Mesendoderm (in vitro differentiated cells): Measurements from ENCODE around the gene CFAP99.

Experiments
- DNase-seq: peaks from one replicate; pipeline ENCODE4 v3.0.0; 2013
- H2AK5ac ChIP-seq: 2 replicates; pipeline ENCODE4 v1.6.1; 2013; ENCODE audit warnings: low read length, inconsistent platforms
- H2BK120ac ChIP-seq: 2 replicates; pipeline ENCODE4 v1.6.1; 2013; ENCODE audit warnings: low read depth, mild to moderate bottlenecking, low read length, moderate library complexity, mixed read lengths
- H2BK15ac ChIP-seq: replicated peaks from 2 replicates; pipeline ENCODE4 v1.6.1; 2013; ENCODE audit warnings: low read depth, mild to moderate bottlenecking, moderate library complexity
- H2BK5ac ChIP-seq: 2 replicates; pipeline ENCODE4 v1.6.1; 2013; ENCODE audit warnings: low read length, inconsistent platforms
- H3K18ac ChIP-seq: 2 replicates; pipeline ENCODE4 v1.6.1; 2013; ENCODE audit warnings: mild to moderate bottlenecking, low read length, mixed read lengths
- H3K23ac ChIP-seq: one replicate; pipeline ENCODE4 v1.6.1; 2013; ENCODE audit warnings: low read length
- H3K27ac ChIP-seq: 2 replicates; pipeline ENCODE4 v1.5.1; 2013; ENCODE audit warnings: low read depth, mild to moderate bottlenecking, inconsistent platforms, low read length, moderate library complexity
- H3K27me3 ChIP-seq: 2 replicates; pipeline ENCODE4 v1.6.1; 2013; ENCODE audit warnings: low read length, control low read depth, mild to moderate bottlenecking, inconsistent platforms; ENCODE audit not compliant: insufficient read depth, poor library complexity
- H3K36me3 ChIP-seq: 2 replicates; pipeline ENCODE4 v1.6.1; 2013; ENCODE audit warnings: low read length, inconsistent platforms; ENCODE audit not compliant: control insufficient read depth, insufficient read depth
- H3K4ac ChIP-seq: one replicate; pipeline ENCODE4 v1.6.1; 2013; ENCODE audit warnings: low read depth, mild to moderate bottlenecking, low read length, moderate library complexity
- H3K4me1 ChIP-seq: 2 replicates; pipeline ENCODE4 v1.6.1; 2013; ENCODE audit warnings: low read depth, low read length, inconsistent platforms; ENCODE audit not compliant: control insufficient read depth
- H3K4me2 ChIP-seq: 2 replicates; pipeline ENCODE4 v1.6.1; 2013; ENCODE audit warnings: low read length
- H3K4me3 ChIP-seq: 2 replicates; pipeline ENCODE4 v1.5.1; 2013; ENCODE audit warnings: mild to moderate bottlenecking, low read length
- H3K56ac ChIP-seq: one replicate; pipeline ENCODE4 v1.6.1; 2013; ENCODE audit warnings: low read length
- H3K79me1 ChIP-seq: 2 replicates; pipeline ENCODE4 v1.6.1; 2013; ENCODE audit warnings: low read length, inconsistent platforms
- H3K79me2 ChIP-seq: 2 replicates; pipeline ENCODE4 v1.6.1; 2013; ENCODE audit warnings: mild to moderate bottlenecking, low read length; ENCODE audit not compliant: control insufficient read depth, insufficient read depth
- H3K9ac ChIP-seq: 2 replicates; pipeline ENCODE4 v1.6.1; 2013; ENCODE audit warnings: low read length, inconsistent platforms
- H4K5ac ChIP-seq: one replicate; pipeline ENCODE4 v1.6.1; 2013; ENCODE audit warnings: low read length
- H4K8ac ChIP-seq: one replicate; pipeline ENCODE4 v1.6.1; 2013; ENCODE audit warnings: low read depth, mild to moderate bottlenecking, control low read depth, low read length, moderate library complexity
- WGBS: extraction: QIAGEN DNeasy Blood & Tissue Kit; methylation state at CpG from one replicate; pipeline ENCODE4 v1.1.7; 2013; ENCODE audit warnings: low lambda C conversion rate, missing lambda C conversion rate; ENCODE audit not compliant: insufficient coverage; ENCODE audit errors: extremely low coverage; 5-methylcytosine and 5-hydroxymethylcytosine counted together

The CFAP99 gene

DNA sequence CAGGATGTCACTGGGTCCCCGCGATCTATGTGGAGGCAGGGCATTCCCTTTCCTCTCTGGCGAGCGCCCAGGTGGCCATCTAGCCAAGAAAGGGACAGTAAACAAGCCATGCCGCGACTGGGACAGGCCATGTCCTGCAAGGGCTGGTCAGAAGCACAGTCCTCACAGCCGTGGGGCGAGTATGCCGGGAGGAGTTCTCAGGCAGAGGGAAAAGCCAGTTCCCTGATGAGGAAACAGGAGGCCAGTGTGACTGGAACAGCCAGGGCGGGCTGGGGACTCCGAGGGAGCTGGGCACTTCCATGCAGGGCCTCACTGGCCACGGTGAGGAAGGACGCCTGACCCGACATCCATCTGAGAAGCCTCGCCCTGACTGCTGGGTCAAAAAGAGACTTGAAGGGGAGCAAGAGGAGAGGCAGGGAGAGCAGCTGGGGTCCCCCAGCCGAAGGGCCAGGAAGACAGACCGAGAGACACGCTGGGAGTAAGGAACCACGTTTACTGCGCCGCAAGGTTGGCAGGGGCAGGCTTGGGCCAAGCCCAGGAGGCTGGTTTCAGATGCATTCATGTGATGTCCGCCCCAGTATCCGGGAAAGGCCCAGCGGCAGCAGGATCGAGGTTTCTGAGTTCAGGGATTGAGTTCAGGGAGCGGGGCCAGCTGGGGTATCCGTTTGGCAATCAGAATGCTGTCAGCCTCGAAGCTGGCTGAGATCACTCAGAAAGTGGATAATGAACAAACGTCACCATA lies 15.0 kb downstream of the CFAP99 start:
- Histone ChIP-seq H3K23ac (no peak overlapping the region), H2BK120ac (no peak overlapping the region), H3K4ac (no peak overlapping the region), H4K5ac (no peak overlapping the region), H3K36me3 (no peaks in the 10 kb centered on the region), H3K27ac (no peak overlapping the region), H3K56ac (peak overlapping the region; percentile 25), H2AK5ac (no peak overlapping the region), H3K4me2 (no peak overlapping the region), H4K8ac (no peak overlapping the region), H3K4me3 (no peak overlapping the region), H3K4me1 (no peaks in the 10 kb centered on the region), H3K9ac (no peak overlapping the region), H2BK15ac (no peak overlapping the region), H2BK5ac (no peak overlapping the region), H3K18ac (no peak overlapping the region), H3K27me3 (no peaks in the 10 kb centered on the region), H3K79me1 (no peaks in the 10 kb centered on the region), H3K79me2 (no peaks in the 10 kb centered on the region)
- no CpG with 5 or more reads among the region's 29 CpGs for WGBS
- no peak for DNase-seq

DNA sequence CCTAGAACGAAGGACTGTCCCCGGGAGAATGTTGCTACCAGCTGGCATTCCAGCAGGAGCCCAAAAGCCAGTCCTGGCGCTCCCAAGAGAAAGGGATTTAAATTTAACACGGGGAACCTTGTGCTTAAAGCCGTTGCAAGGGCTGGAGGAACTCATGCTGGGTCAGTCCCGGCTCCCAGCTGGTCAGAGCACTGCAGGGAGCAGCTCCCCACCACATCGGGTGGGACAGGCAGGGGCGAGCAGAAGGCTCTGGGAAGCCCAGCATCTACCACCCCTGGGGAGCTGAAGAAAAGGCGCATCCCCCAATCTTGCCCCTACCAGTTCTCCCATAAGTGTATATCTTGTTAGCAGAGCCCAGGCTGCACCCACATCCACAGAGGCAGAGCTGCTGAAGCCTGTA lies 15.7 kb downstream of the CFAP99 start:
- no peak for DNase-seq
- Histone ChIP-seq H4K8ac (no peak overlapping the region), H3K4me1 (no peaks in the 10 kb centered on the region), H2AK5ac (no peak overlapping the region), H3K4me3 (no peak overlapping the region), H3K27me3 (no peaks in the 10 kb centered on the region), H2BK5ac (no peak overlapping the region), H3K4me2 (no peak overlapping the region), H3K9ac (no peak overlapping the region), H3K36me3 (no peaks in the 10 kb centered on the region), H2BK15ac (no peak overlapping the region), H3K27ac (no peak overlapping the region), H3K23ac (no peak overlapping the region), H3K79me1 (no peaks in the 10 kb centered on the region), H3K4ac (no peak overlapping the region), H2BK120ac (no peak overlapping the region), H3K18ac (no peak overlapping the region), H3K56ac (no peak overlapping the region), H4K5ac (no peak overlapping the region), H3K79me2 (no peaks in the 10 kb centered on the region)
- no CpG with 5 or more reads among the region's 9 CpGs for WGBS

- DNase-seq: no peak
- H3K4me2 ChIP-seq: no peak overlapping the region
- H2BK120ac ChIP-seq: no peak overlapping the region
- no peak overlapping the region for H2AK5ac ChIP-seq
- H3K9ac ChIP-seq: no peak overlapping the region
- no peaks in the 10 kb centered on the region for H3K27me3 ChIP-seq
- no peaks in the 10 kb centered on the region for H3K36me3 ChIP-seq
- no peak overlapping the region for H2BK15ac ChIP-seq
- no peak overlapping the region for H3K18ac ChIP-seq
- H4K8ac ChIP-seq: no peak overlapping the region
- no CpG with 5 or more reads among the region's 10 CpGs for WGBS
- H3K23ac ChIP-seq: no peak overlapping the region
- H3K56ac ChIP-seq: no peak overlapping the region
- H3K27ac ChIP-seq: no peak overlapping the region
- H3K79me1 ChIP-seq: no peaks in the 10 kb centered on the region
- H3K4me1 ChIP-seq: no peaks in the 10 kb centered on the region
- no peak overlapping the region for H3K4me3 ChIP-seq
- H3K79me2 ChIP-seq: no peaks in the 10 kb centered on the region
- no peak overlapping the region for H2BK5ac ChIP-seq
- no peak overlapping the region for H3K4ac ChIP-seq
- H4K5ac ChIP-seq: no peak overlapping the region
These were observed 17.5 kb downstream of the CFAP99 start for GRCh38 chr4:2436301-2436700.

- H3K27me3 ChIP-seq: no peaks in the 10 kb centered on the region
- no peak overlapping the region for H3K4ac ChIP-seq
- no peak overlapping the region for H4K5ac ChIP-seq
- DNase-seq: no peak
- no peak overlapping the region for H2BK5ac ChIP-seq
- H2BK15ac ChIP-seq: no peak overlapping the region
- H3K4me3 ChIP-seq: no peak overlapping the region
- no peak overlapping the region for H3K9ac ChIP-seq
- no CpG with 5 or more reads among the region's 30 CpGs for WGBS
- H3K23ac ChIP-seq: no peak overlapping the region
- H3K79me1 ChIP-seq: no peaks in the 10 kb centered on the region
- no peak overlapping the region for H4K8ac ChIP-seq
- H3K27ac ChIP-seq: no peak overlapping the region
- H3K4me1 ChIP-seq: peaks cover 2% of the 10 kb centered on the region
- H3K18ac ChIP-seq: no peak overlapping the region
- H2AK5ac ChIP-seq: no peak overlapping the region
- no peak overlapping the region for H3K4me2 ChIP-seq
- H3K56ac ChIP-seq: peak overlapping the region; percentile 28
- no peaks in the 10 kb centered on the region for H3K79me2 ChIP-seq
- no peak overlapping the region for H2BK120ac ChIP-seq
- no peaks in the 10 kb centered on the region for H3K36me3 ChIP-seq
These were observed 18.2 kb downstream of the CFAP99 start for GRCh38 chr4:2436761-2437474.

DNA sequence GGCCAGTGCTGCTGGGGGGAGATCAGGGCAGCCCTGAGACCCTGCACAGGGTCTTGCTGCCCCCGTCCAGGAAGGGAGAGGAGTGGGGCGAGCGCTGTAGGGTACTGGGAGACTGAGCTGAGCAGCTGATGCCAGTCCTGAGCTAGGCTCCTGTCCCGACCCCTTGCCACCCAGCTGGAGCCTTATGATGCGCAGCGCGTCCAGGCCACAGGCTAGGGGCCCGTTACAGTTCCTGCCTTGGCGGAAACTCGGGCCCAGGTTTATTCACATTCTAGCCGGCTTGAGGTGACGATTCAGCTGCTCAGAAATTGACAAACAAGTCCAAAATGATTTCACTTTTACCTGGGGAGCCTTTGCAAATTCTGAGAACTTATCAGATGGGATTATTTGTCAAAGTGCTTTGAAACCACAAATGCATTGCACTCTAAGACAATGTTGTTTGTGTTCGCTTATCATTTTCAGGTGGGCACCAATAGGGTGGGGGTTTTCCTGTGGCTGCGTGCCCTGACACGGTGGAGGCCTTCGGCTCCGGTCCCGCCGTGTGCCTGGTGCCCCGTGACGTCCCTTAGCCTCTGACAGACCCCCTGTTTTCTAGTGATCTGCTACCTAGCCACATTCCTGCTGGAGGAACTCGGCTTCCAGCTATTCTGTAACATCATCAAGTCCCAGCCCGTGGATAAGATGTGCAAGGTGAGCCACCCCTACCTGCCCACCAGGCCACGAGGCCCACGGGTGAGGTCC lies 18.9 kb downstream of the CFAP99 start:
- no peak overlapping the region for H3K4me2 ChIP-seq
- no peak overlapping the region for H4K8ac ChIP-seq
- H3K4ac ChIP-seq: no peak overlapping the region
- H2AK5ac ChIP-seq: no peak overlapping the region
- DNase-seq: no peak
- no peak overlapping the region for H3K18ac ChIP-seq
- peaks cover 2% of the 10 kb centered on the region for H3K4me1 ChIP-seq
- no peaks in the 10 kb centered on the region for H3K36me3 ChIP-seq
- no peak overlapping the region for H4K5ac ChIP-seq
- H3K56ac ChIP-seq: no peak overlapping the region
- H3K4me3 ChIP-seq: no peak overlapping the region
- H3K79me2 ChIP-seq: no peaks in the 10 kb centered on the region
- no peak overlapping the region for H2BK15ac ChIP-seq
- no peak overlapping the region for H2BK120ac ChIP-seq
- H2BK5ac ChIP-seq: no peak overlapping the region
- no peaks in the 10 kb centered on the region for H3K27me3 ChIP-seq
- no peak overlapping the region for H3K9ac ChIP-seq
- H3K27ac ChIP-seq: no peak overlapping the region
- no CpG with 5 or more reads among the region's 25 CpGs for WGBS
- H3K79me1 ChIP-seq: no peaks in the 10 kb centered on the region
- H3K23ac ChIP-seq: no peak overlapping the region
